ENCODE measurements around the gene CCM2.

CCM2 gene

DNA sequence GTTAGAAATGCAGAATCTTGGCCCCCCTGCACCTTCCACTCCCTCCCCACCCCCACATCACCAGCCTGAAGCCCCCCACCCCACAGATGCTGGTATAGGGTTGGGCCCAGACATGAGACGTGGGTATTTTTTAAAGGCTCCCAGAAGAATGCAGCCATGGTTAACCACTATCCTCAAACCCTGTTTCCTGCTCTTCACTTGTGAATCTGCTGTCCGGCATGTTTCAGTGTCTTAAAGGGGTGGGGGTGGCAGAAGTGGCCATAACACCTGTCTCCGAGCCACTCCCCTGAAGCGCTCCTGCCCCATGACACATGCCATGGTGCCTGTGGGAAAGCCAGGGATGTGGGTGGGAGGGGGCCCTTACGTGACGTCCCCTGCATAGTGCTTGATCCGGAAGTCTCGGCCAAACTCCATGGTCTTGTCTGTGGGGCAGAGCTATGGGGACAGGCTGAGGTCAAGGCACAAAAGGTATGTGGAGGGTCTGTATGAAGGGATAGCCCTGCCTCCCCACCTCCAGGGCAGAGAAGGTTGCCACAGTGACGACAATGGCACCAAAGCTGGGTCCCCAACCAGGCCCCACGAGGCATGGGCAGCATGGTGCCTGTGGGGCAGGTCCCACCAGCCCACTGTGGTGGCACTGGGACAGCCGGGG lies 30.8 kb upstream of the CCM2 start:
- DNase-seq (ENCODE audit: low read depth in 2 of 2), result no peak

DNA sequence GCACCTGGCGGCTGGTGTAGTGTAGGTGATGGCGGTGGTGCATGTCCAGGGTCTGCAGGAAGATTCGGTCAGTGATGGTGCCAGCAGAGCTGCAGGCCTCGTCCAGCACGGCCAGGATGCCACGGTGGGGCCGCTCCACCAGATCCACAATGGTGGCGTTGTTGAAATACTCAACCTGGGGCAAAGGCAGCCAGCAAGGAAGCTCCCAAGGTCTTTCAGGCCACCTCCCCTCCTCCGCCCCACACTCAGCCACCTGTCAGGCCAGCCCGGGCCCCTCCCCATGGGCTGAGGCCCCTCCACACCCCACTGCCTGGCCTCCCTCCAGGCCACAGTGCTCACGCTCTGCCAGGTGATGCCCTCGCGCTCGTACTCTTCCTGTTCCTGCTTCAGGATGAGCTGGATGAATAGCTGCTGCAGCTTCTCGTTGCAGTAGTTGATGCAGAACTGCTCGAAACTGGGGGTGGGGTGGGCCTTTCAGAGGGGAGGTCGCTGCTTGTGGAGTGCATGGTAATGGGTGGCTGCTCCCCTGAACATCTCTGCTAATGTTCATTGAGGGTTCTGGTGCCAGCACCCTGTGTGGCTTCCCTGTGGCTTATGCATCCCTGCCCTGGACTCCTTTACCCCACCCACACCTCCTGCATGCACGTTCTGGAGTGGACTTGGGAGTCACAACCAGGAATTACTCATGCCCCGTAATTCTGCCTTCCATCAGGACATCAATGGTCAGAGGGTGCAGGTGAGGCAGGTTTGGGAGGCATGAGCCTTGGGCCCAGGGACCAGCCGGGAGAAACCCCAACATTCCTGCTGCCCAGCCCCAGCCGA lies 30.1 kb upstream of the CCM2 start:
- DNase-seq (ENCODE audit: low read depth in 2 of 2), result no peak

DNA sequence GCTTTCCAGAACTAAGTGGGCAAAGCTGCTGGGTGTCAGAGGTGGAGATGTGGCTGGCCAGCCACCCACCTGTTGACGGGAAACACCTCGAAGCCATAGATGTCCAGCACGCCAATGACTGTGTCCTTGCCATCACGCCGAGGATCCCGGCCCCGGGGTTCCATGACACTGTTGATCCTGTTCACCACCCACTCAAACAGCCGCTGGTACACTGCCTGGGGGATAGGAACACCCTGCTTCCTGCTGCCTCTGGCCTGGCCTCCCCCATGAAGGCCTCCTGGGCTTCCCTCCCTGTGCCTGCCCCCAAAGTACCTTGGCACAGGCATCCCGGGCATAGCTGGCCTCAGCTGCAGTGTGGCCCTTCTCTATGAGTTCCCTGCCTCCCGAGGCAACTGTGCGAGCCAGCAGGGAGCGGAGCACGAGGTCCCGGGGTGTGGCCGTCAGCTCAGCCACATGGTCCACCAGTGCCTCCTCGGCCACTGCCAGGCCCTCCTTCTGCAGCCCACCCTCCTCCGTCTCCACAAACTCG lies 29.4 kb upstream of the CCM2 start:
- DNase-seq (ENCODE audit: low read depth in 2 of 2), result no peak

DNA sequence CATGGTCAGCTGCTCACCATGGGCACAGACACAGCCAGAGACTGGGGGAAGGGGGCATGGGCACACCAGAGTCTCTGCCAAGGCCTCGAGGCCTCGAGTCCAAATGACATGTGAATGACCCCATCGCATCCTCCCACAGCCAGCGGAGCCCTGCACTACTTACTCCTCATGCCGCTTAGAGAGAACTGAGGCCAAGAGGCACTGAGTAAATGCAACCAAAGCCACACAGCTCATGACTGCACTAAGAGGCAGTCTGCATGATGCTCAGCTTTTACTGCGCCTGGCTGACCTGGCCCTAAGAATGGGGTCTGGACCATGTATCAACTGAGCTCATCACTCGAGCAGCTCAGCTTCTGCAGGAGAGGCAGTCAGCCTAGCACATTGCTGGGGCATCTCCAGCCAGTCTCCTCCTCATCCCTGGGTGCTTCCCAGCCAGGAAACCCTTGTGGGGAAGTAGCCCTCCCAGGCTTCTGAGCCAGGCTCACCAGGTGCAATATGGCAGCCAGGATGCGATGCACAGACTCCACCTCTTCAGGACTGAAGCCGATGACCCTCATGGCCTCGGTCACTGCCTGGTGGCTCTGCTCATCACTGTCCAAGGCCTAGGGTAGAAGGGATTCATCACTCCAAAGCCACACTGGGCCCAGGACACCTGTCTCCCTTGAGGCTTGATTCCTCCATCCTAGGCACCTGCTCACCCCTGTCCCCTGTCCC lies 28.7 kb upstream of the CCM2 start:
- DNase-seq (ENCODE audit: low read depth in 2 of 2), result no peak

DNA sequence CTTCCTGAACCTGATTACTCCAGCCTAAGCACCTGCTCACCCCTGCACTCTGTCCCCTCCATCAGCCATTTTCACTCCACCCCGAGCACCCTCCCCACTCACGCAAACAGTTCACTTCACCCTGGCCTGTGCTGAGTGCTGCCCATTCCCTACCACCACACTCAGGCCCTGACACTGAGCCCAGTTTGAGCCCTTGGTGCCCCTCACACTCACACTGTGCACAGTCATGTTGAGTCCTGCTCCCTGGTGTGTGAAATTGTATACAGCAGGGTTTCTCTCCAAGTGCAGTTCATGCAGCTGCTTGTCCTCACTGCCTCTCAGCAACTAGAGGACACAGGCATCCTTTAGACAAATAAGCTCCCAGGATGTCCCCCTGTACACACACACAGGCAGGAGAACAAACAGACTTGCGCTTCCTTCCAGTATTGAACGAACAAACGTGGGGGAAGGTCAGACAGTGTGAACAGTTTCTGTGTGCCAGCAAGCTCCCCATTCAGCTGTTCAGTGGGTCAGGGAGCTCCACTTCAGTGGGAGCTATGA lies 28.0 kb upstream of the CCM2 start:
- DNase-seq (ENCODE audit: low read depth in 2 of 2), result no peak

DNA sequence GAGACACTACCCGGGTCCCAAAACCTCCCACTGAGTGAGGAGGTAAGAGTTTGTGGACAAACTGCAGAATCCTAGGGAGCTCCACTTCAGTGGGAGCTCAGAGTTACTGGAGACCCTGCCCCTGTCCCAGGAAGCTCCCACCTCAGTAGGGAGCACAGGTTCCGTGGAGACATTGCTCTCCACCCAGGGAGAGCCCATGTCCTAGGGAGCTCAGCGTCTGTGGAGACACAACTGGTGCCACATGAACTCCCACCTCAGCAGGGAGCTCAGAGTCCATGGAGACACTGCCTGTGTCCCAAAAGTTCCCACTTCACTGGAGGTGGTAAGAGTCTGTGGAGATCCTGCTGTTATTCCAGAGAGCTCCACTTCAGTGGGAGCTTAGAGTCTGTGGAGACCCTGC lies 27.4 kb upstream of the CCM2 start:
- no peak for DNase-seq (ENCODE audit: low read depth in 2 of 2)

DNA sequence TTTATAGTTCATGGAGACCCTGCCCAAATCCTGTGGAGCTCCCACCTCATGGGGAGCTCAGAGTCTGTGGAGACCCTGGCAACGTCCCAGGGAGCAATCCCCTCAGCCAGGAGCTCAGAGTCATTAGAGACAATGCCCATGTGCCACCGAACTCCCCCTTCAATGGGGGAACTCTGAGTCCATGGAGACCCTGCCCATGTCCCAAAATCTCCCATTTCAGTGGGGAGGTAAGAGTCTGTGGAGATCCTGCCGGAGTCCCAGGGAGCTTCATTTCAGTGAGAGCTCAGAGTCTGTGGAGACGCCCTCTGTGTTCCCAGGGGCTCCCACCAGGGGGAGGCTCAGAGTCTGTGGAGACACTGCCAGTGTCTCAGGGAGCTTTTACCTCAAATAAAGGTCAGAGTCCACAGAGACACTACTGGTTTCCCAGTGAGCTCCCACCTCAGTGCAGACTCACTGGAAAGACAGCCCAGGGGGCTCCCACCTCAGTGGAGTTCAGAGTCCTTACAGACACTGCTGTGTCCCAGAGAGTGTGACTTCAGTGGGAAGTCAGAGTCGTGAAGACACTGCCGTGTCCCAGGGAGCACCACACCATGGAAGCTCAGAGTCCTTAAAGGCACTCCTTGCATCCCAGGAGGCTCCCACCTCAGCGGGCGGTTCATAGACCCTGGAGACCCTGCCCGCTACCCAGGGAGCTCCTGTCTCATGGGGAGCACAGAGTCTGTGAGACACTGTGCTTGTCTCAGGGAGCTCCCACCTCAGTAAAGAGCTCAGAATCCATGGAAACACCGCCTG lies 26.2 kb upstream of the CCM2 start:
- no peak for DNase-seq (ENCODE audit: low read depth in 2 of 2)

DNA sequence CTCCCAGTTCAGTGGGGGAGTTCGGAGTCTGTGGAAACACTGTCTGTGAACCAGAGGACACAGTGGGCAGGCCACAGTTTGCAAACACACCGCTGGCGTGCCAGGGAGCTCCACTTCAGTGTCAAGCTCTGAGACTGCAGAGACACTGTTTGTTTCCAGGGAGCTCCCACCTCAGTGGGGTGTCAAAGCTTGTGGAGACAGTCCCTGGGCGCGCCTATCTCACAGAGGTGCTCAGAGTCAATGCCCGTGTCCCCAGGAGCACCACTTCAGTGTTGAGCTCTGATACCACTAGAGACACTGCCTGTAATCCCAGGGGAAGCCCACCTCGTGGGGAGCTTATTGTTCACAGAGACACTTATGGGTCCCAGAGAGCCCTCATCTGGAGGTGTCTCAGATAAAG lies 25.5 kb upstream of the CCM2 start:
- DNase-seq (ENCODE audit: low read depth in 2 of 2), result no peak

DNA sequence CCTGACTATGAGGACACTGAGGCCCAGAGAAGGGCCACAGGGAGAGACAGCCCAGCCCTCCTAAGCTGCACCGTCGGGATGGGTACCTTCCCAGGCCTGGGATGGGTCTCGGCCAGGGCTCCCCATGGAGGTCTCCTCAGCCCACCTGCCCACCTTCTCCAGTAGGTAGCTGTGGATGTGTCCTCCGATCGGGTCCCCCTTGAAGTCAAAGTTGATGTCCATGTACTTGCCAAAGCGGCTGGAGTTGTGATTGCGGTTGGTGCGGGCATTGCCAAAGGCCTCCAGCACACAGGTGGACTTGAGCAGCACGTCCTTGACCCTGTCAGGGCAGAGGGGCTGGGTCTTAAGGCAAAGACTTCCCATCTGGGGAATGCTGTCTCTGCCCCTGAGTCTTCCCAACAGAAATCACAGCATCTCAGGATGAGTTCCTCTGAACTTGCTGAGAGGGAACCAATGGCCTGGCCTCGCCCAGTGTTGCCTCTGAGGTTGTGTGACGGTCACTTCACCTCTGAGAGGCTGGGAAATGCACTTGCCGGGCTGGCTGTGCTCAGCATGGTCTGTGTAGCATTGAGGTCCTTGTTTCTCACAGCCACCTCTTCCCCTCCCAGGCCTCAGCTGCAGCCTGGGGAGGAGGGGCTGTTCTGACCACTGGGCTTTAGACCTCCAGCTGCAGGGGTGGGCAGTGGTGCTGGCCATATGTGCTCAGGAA lies 24.5 kb upstream of the CCM2 start:
- no peak for DNase-seq (ENCODE audit: low read depth in 2 of 2)

DNA sequence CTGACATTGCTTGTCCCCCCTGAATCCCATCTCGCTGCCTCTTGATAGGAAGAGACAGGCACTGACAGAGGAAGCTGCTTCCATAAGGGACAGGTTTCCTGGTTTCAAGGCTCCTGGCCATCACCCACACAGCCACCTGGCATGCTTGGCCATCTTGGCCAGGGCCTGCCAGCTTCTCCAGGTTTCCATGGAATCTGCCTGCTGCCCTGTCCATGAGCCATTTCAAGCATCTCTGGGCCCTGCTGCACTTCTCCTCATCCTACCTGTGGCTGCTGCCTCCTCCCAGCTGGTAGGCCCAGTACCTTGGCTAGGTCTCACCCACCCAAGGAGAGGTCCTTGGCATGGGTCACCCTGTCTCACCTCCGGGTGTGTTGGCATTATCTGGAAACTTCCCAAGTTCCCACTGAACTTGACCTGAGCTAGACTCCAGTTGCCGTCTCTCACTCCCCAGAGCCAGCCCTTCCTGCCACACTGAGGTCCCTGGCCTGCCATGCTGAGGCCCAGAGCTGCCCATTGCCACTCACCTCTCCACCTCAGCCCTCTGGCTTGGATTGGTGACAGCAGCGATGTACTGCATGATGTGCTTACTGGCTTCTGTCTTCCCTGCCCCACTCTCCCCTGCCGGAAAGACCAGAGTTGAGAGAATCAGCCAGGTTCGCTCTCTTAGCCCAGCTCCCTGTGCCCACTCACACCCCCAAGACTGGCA lies 23.8 kb upstream of the CCM2 start:
- no peak for DNase-seq (ENCODE audit: low read depth in 2 of 2)

DNA sequence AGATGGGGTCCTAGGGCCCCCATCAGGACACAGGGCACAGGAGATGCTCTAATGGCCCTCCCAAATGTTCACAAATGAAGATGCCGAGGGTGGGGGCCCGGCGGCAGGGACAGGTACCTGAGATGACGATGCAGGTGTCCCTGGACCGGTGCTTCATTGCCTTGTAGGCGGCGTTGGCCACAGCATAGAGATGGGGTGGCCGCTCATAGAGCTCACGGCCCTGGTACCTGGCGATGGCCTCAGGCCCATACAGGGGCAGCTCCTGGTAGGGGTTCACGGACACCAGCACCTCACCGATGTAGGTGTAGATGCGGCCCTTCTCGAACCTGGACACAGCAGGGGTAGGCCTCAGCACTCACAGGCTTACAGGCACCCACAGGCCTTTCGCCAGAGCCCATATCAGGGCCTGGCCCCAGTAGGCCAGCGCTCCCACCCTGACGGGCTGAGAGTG lies 23.2 kb upstream of the CCM2 start:
- DNase-seq (ENCODE audit: low read depth in 2 of 2), result no peak

DNA sequence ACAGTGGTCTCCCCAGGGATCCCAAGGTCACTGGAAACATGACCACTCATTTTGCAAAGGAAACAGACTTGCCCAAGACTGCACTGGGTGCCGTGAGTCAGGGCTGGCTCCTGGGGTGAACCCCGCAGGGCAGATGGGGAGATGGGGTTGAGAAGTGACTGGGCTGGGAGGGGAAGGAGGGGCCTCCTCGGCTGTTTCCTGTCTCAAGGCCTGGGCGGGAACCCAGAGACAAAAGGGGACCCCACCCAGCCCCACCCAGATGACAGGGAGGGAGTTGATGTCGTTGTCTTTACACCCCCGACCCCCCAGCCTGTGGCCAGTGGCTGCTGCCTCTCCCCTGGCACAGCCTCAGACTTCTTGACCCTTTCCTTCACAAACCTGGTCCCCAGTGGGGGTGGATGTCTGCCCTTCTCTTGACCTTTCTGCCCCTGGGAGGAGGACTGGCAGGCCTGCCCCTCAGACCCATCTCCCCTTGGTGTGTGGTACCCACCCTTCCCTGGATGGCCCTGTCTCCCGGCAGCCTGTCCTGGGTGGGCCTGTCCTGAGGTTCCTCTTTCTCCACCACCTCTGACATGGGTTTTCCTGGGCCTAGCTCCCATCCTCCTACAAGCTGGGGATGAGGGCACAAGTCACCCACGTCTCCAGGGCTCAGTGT lies 22.6 kb upstream of the CCM2 start:
- DNase-seq (ENCODE audit: low read depth in 2 of 2), result peak; percentile 50 to 57

DNA sequence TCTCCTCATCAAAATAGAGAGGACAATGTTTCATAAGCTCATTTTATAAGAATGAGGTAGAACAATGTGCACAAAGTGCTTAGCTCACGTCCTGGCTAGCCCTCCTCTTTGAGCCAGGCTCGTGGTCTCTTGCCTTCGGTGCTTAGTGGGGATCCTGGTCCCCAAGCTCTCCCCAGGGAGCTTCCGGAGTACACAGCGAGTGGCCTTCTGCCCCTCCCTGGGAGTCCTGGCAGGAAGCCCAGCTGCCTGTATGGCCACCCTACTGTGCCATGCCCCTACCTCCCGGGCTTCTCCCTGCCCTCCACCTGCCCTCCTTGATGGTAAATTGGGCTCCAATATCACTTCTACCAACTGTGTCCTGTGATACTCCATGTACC lies 22.1 kb upstream of the CCM2 start:
- no peak for DNase-seq (ENCODE audit: low read depth in 2 of 2)

DNA sequence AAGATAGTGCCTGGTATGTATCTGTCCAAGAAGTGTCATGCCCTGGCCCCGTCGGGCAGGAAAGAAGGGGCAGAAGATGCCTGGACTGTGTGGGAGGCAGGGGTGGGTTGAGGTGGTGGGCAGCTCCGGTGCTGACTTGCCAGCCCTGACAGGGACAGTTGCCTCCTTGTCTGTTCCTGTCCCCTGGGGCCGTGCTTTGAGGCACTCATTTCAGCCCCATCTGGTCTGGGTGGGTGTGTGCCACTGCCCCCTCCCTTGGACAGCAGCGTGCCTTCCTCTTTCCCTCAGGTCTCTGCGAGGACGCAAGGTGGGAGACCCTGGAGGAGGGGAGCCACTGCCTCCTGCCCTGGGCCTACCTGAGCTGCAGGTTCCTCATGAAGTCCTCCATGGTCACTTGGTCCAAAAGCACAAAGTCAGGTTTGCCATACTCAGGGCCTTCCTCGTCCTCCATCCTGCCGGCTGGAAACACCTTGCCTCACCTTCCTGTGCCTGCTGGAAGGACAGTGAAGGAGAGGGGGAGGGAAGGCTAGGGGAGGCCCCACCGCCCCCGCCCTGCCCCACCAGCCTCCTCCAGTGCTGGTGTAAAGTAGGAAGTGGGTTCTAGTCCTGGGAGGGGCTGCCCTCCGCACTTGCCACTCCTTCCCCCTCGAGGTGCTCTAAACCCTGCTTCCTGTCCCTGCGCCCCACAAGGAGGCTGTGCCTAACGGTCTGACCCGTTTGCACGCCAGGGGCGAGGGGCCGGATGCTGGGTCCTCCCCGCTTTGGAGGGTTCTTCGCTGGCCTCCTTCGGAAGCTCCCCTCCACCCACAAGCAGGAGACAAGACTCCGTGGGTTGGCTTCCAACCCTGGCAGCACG lies 21.3 kb upstream of the CCM2 start, which contains the start of gene MYO1G:
Gene MYO1G, minus strand, starts transcription at position 505 of the 856 bp plus-strand sequence. Its CDS starts 54 bp downstream, at position 451.
- peak; percentile 68 to 75 for DNase-seq (ENCODE audit: low read depth in 2 of 2)

DNA sequence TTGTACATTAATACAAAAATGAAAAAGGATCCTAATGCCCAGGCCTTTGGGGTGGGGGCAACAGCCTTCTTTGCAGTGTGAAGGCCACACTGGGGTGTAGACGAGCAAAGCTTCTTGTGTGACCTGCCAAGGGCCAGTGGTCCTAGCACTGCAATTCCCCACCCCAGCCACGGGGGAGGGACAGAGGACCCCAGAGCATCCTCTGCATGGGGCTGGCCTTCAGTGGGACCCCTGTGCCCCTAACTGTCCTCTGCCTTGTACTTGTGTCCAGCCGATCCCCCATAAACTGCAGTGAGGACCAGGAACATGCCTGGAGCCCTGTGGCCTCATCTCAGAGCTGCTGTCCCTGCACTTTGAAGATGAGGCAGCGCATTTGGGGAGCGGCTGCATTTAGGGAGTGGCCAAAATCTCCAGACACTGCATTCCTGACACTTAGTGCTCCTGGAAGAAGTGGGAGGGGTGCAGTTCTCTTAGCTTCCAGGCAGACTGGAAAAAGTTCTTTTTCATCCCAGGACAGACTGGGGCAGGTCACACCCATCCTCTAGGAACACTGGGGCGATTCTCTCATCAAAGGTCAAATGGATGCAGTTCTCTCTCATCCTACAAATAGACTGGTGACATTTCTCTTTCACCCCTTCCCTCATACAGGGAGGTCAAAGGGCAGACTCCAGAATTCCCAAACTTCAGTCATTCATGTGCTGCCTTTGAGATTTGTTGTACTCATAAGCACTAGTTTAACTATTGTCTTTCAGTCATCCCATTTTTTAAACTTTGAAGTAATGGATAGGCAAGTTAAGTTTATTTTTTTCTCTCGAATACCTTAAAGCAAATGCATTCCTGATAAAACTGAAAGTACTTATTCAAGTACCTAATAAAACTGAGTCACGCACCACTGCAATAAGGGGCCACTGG lies 20.3 kb upstream of the CCM2 start:
- no peak for DNase-seq (ENCODE audit: low read depth in 2 of 2)

DNA sequence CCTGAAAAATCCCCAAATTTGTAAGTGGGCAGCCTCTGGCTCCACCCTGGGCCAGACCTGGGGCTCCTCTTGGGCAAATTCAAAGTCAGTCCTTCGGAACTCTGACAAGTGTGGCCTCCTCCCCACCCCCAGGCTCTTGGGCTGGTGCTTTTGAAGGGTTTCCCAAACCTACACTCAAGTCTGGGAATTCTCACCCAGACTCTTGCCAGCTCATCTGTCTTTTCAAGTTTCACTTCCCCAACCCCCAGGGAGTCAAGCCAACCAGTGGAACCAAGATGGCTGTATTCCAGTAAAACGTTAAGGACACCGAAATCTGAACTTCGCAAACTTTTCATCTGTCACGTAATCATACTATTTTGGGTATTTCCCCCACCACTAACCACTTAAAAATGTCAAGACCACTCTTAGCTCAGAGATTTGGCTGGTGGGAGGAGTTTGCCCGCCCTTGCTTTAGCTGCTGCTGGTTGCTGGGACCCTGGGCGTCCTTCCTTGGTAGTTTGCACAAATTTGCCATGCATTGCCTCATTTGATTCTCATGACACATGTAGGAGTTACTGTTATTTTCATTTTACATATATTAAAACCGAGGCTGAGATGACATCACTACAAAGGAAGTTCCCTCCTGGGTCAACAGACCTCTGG lies 19.5 kb upstream of the CCM2 start:
- DNase-seq (ENCODE audit: low read depth in 2 of 2), result peak in 1 of 2 donors; percentile 58

Data from stimulated activated CD8-positive, alpha-beta memory T cell treated with anti-CD3 and anti-CD28 coated beads, Interleukin-15, amount 100 ng/mL, for 4 hours (primary cell).